Amniotic stem cell (primary cell): ENCODE data around the gene CCSER2.
"Not testable (repeated sequence)": the region's sequence is repeated elsewhere in the genome, so short reads cannot be mapped to it uniquely, and the experiment has no call there.

Experiments
- DNase-seq: peaks from one replicate; lab custom pipeline; 2025; lab: John Stamatoyannopoulos, UW

CCSER2 gene

DNA sequence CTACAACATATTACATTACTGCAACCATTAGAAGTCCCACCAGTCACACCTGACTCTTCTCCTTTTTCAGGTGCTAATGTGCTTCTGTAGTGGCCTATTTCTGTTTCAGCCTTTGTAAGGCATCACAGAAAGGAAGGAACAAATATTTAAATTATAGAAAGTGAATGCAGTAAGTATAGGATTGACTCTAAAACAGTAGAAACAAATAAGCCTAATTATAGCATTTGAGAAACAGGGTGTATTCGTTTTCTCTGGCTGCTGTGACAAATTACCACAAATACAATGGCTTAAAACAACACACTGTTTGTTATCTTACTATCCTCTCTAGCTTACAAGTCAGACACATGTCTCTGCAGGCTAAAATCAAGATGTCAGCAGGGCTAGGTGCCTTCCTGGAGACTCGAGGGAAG lies 69.4 kb downstream of the CCSER2 start:
- no peak for DNase-seq

DNA sequence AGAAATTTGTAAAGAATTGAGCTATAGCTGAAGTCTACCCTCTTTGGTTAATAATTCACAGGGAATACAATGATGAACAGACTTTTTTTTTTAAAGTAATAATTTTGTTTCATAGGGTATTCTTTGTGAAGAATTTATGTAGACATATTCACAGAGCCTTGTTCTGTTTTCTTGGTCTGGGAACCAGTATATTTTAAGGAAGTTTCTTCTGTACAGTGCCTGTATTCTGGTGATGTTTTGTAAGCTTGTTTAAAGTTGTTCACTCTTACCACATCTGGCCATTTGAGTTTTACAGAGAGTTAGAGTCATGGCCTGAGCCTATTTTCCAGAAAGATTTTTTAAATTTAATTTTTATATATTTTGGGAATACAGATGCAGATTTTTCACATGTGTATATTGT lies 70.3 kb downstream of the CCSER2 start:
- no peak for DNase-seq

DNA sequence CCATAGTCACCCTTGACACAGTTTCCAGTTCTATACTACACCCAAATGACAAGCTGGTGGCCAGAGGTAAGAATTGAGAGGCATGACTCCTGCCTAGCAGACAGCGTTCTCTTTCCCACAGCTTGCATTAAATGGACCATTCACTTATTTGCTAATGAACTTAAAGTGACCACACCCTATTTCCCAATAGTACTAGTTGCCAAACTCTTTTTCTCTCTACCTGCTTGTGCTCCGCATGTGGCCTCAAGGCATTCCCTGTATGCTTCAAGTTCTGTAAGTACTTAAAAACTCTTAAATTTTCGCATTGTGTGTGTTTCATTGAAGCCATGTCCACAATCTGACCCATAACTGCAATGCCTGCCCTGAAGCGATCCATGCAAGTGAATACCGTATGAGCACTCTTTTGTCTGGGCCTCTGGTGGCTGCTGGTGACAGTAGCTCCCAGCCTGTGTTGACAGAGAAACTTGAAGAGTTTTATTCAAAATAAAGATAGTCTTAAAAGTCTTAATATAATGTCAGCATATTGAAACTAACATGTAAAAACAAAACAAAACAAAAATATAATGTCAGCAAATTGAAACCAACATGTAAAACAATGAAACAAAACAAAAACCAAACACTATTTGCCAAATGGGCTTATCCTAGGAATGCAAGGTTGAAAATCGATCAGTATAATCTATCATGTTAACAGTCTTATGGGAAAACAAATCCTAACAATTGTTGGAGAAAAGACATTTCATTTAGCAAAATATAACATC lies 73.6 kb downstream of the CCSER2 start:
- no peak for DNase-seq

DNA sequence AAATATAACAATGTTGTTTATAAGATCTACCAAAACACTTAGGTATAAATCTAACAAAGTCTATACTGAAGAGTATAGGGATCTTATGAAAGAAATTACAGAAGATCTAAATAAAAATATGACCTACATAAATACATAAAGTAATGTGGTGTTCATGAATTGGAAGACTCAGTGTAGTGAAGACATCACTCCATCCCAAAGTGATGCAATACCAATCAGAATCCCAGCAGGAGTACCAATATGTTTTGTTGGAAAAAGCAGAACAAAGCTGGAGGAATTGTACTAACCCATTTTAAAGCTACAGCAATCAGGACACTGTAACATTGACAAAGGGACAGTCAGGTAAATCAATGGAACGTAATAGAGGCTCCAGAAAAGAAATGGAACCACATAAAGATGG lies 76.4 kb downstream of the CCSER2 start:
- no peak for DNase-seq

DNA sequence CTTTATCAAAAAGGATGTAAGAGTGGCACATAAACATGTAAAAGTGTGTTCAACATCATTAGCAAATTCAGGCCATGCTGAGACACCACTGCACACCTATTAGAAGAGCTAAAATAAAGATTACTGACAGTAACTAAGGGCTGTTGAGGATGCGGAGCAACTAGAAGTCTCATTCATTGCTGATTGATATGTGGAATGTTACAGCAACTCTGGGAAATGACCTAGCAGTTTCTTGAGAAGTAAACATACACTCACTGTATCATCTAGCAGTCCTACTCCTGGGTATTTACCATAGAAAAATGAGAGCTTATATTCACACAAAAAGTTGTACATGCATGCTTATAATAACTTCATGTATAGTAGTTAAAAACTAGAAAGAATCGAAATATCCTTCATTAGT lies 77.3 kb downstream of the CCSER2 start:
- DNase-seq, result no peak

DNA sequence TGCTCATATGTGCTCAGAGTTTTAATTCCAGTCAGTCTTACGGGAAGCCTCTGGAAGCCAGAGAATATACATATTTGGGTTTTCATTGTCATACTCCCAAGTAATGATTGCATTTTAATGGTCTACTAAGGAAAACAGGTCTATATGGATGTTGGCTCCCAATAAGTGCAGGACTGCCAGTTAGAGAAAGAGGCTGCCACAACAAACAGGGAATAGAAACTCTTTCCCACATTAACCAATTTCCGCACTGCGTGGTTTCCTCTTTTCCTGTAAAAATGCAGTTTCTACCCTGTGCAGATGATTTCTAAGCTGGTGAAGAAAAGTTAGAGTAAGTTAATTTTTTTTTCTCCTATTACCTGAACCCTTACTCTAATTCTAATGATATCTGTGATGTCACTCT lies 78.2 kb downstream of the CCSER2 start:
- DNase-seq, result no peak

DNA sequence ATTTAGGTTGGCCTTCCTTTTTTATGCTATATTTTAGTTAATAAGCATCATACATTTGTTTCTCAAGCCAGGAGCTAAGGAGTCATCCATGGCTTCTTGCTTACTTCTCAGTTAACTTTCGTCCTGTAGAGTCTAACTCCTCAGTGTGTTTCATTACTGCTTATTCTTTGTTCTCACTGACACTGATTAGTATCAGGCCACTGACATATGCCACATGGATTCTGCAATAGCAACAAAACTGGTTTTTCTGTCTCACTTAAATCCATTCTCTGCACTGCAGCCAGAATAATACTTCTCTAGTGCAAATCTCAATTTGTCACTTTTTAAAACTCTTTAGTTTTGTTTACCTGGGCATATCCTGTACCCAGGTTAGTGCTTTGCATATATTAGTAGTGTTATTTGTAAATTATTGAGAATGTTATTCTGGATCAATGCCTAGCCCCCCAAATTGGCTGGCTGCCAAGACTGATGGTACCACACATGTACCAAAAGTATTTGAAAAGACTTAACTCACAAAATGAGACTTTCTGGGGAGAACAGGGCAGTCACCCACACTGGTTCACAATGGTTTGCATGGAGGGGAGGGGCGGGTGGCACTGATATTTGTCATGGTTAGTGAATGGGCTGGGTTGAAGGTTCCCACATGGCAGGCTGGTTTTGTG lies 79.1 kb downstream of the CCSER2 start:
- DNase-seq, result no peak

DNA sequence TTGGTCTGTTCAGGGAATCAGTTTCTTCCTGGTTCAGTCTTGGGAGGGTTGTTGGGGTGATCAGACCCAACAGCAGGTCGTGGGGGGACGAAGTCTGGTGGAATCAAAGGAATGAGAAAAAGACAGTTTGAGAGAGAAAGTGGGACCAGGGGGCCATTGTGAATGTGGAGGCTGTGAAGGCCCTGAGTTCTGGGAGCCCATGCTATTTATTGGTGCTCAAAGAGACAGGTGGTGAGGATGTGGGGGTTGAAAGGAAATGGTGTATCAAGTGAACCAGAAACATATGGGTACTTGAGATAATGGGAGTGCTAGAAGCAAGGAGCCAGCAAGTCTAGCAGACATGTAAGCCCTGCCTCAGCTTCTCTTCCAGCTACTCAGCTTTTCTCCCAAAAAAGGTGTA lies 84.1 kb downstream of the CCSER2 start:
- no peak for DNase-seq

DNA sequence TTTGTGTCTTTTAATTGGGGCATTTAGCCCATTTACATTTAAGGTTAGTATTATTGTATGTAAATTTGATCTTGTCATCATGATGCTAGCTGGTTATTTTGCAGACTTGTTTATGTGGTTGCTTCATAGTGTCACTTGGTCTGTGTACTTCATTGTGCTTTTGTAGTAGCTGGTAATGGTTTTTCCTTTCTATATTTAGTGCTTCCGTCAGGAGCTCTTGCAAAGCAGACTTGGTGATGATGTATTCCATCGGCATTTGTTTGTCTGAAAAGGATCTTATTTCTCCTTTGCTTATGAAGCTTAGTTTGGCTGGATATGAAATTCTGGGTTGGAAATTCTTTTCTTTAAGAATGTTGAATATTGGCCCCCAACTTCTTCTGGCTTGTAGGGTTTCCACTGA lies 85.7 kb downstream of the CCSER2 start:
- DNase-seq, result not testable (repeated sequence)

DNA sequence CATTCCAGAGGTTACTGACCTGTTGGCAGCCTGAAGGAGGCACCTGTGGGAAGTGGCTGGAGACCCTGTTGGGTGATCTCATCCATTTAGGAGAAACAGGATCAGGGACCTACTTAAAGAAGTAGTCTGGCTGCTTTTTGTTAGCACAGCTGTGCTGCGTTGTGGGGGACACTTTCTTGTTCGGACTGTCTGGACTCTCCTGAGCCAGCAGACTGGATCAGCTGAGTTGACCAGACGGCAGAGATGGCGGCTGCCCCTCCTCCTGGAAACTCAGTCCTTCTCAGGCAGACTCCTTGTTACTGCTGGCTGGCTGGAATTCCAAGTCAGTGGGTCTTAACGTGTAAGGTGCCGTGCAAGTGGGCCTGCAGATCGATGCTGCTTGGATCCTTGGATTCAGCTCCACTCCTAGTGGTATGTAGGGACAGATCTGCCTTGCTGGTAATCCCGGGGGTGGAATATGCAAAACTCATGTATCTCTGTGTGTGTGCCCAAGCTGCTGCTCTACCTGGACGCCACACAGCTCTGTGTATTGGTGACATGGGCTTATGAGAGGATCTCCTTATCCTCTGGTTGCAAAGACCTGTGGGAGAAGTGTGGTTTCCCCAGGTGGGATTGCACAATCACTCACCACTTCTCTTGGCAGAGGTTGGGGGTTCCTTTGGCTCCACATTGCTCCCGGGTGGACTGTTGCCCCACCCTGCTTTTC lies 87.3 kb downstream of the CCSER2 start:
- DNase-seq, result no peak

DNA sequence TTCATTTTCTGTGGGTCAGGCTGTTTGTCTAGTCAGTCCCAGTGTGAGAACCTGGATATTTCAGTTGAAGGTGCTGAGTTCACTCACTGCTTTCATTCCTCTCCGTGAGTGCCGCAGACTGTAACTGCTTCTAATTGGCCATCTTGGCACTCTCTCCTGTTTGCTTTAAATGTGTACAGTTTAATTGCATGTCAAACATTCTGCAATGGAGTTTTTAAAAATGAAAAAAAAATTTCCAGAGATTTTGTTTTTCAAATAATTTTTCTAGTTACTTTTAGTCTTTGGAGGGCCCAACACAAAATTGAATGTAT lies 87.8 kb downstream of the CCSER2 start:
- no peak for DNase-seq

DNA sequence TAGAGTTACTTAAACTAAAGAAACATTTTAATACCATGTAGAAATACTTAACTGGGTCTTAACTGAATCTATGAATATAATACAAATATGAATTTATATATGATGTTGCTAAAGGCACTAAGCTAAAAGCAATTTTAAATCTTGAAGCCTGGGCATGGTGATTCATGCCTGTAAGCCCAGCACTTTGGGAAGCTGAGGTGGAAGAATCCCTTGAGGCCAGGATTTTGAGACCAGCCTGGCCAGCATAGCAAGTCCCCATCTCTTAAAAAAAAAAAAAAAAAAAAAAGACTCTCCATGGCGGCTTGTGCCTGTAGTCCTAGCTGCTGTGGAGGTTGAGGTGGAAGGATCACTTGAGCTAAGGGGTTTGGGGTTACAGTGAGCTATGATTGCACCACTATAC lies 95.3 kb downstream of the CCSER2 start:
- DNase-seq, result no peak

DNA sequence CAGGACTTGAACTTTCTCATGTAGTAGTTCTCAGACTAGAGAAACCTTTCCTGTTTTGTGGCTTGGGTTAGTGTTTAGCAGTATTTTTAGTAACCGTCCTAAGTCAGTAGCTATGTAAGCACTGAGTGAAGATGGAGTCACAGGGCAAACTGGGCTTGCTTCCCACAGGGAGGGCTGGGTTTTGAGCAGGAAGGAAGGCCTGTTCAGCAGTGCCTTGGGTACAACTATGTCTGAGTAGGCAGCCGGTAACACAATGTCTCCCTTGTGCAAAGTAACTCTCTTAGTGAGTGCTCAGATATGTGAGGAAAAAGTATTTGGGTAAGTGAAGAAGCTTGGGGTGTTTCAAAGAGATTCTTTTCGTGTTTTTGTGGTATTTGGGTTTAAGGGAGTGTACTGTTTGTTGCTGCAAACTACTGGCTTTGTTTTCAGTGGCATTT lies 96.4 kb downstream of the CCSER2 start:
- DNase-seq, result peak; percentile 94

DNA sequence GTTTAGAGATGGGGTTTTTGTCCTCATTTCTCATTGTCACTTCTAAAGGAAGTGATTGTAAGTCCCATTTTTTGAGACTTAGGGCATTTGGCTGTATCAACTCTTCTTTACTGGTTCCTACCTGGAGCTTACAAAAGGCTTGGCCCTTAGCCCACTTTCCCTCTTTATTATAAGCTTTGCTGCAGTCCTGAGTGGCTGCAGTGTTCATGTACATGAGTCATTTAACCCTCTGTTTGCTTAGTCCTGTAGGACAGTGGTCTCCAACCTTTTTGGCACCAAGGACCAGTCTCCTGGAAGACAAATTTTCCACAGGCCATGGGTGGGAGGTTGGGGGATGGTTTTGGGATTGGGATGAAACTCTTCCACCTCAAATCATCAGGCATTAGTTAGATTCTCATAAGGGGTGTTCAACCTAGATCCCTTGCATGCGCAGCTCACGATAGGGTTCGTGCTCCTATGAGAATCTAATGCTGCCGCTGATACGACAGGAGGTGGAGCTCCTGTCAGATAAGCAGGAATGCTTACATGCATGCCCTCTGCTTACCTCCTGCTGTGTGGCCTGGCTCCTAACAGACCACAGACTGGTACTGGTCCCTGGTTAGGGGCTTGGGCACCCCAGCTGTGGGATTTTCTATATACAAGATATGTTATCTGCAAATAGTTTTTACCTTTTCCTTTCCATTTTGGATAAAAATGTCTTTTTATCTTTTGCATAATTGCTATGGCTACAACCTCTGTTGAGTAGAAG lies 99.7 kb downstream of the CCSER2 start:
- no peak for DNase-seq

DNA sequence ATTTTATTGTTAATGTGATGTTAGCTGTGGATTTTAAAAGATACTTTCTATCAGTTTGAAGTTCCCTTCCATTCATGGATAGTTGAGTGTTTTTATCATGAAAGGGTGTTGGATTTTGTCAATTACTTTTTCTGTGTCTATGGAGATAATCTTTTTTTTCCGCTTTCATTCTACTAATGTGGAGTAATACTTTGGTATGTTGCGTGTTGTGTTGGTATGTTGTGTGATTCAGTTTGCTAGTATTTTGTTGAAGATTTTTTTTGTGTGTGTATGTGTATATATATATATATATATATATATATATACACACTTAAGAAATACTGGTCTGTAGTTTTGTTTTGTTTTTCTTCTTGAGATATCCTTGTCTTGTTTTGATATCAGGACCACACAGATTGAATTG lies 100.3 kb downstream of the CCSER2 start:
- no peak for DNase-seq

DNA sequence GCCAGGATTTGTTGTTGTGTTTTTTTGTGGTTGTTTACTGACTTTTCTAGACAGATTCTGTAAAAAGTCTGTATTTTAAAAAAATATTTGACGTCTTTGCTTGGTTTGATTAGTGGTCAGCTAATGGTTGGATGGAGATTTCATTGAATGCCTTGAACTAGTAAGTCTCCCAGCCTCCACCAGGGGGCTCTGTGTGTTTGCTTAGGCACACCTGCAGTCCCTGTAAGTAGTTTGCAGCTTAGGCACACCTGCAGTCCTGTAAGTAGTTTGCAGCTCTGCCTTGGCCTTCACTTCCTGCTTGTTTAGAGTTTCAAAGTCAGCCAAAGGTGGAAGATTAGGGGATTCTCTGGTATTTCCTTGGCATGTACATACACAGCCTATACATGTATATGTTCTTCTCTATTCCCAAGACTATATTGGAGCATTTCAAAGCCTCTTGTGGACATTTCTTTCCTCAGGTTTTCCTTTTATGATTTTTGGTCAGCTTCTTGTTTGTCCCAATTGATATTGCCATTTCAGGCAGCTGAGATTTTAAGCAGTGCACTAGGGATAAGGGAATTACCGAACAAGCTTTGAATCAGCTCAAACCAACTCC lies 101.6 kb downstream of the CCSER2 start:
- no peak for DNase-seq

DNA sequence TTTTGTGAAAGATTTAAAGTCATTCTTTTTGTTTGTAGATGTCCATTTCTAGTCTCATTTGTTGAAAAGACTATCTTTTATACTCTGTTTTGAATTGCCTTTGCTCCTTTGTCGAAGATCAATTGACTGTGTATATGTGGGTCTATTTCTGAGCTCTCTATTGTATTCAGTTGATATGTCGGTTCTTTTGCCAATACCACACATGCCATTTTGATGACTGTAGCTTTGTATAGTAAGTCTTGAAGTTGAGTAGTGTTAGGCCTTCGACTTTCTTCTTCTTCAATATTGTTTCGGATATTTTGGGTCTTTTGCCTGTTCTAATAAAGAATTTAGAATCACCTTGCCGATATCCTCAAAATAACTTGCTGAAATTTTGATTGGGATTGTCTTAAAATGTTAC lies 104.5 kb downstream of the CCSER2 start:
- DNase-seq, result no peak

DNA sequence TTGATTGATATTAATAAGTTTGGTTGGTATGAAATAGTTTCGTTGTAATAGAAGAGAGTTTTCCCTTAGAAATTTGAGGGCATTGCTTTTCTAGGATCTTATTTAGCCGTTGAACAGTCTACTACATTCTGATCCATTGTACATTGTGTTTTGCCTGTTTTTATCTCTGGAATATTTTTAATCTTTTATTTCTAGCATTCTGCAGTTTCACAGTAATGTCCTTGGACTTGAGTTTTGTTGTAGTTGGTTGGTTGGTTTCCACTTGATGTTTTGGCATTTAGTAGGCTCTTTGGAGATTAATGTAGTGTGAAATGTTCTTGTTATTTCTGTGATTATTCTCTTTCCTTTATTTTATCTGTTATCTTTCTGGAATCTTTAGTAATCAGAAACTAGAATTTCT lies 112.4 kb downstream of the CCSER2 start:
- no peak for DNase-seq

DNA sequence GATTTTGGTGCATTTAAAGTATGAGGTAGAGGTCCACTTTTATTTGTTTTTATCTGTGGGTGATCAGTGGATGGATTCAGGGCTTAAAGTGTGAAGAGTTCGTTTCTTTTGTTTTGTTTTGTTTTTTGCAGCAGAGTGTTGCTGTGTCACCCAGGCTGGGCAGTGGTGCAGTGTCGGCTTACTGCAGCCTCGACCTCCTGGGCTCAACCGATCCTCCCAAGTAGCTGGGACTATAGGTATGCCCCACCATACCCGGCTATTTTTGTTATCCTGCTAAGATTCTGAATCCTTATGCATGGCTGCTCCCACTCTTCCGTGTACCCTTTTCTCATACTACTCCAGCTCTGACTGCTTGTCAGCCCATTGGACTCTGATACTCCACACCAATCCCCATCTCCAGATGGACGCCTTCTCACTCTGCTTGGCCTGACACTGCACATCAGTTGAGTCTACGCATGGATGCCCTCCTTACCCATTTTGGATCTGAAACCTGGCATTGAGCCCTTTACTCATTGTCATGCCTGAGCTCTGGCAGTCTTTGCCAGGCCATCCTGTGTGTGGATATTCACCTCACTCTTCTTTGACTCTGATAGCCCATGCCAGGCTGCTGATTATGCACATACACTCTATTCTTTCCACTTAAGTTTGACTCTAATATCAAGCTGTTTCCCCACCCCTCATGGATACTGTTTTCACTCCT lies 119.5 kb downstream of the CCSER2 start:
- DNase-seq, result no peak

DNA sequence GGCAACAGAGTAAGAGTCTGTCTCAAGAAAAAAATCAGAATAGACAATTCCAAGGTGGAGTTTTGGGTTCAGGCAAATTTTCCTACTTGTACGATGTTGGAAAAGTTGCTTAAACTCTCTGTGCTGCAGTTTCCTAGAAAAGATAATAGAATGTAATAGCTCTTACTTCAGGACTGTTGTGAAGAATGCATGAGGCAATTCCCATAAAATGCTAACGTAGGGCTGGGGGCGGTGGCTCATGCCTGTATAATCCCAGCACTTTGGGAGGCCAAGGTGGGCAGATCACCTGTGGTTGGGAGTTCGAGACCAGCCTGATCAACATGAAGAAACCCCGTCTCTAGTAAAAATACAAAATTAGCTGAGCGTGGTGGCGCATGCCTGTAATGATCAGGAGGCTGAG lies 121.0 kb downstream of the CCSER2 start:
- DNase-seq, result not testable (repeated sequence)

DNA sequence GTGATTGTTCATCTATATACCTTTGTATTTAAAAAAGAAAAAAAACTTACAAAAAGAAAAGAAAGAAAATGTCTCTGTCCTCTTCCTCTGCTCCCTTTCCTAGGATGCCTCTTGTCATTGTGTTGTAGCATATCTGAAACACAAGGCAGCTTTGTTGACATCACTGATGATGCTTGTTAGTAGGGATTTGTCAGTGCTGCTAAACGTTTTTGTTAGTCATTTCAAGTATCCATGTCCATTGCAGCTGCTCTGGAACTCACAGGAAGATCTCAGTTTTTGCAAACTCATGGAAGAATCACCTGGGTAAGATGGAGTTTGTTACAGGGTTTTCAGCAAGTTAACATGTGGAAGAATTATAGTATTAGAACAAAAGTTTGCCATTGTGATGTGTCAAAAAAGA lies 123.6 kb downstream of the CCSER2 start:
- no peak for DNase-seq

DNA sequence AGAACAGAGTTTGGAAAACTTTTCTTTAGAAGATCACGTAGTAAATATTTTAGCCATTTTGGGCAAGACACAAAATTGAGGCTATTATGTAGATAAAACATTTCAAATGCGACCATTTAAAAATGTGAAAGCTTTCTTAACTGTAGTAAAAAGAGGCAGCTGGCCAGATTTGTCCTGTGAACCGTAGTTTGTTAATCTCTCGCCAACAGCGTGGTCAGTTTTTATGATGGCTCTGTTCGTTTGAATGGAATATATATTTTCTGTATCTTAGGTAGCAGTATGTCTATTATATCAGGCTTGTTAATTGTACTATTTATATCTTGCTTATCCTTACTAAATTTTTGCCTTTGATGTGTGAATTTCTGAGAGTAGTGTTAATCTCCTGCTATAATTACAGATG lies 124.9 kb downstream of the CCSER2 start:
- no peak for DNase-seq
